Uterus (tissue), 4 donors: ENCODE results near the gene VTCN1. TPM values are rescaled to one million over a fixed set of nuclear protein-coding genes. Genes with fewer than 3 reads are reported as not detected.
A peak's percentile ranks its signal among the peaks of the same experiment; 100 is the strongest.

Experiments
- DNase-seq, 2 donors: peaks; one replicate each; pipeline ENCODE4 v3.0.0-alpha.2; 2019 to 2020
- H3K27ac ChIP-seq, 2 donors: fragments of 200-600 bp; sonication (generic); 1 replicate in 1 of 2; 2 replicates in 1 of 2; pipeline ENCODE4 v1.5.1; 2016 to 2018
- H3K27me3 ChIP-seq, 2 donors: fragments of 200-600 bp; sonication (generic); one replicate each; pipeline ENCODE4 v1.5.1; 2018 to 2019; ENCODE audit warnings: control low read depth in 1 of 2
- H3K36me3 ChIP-seq, 2 donors: fragments of 200-600 bp; sonication (generic); one replicate each; pipeline ENCODE4 v1.5.1; 2019; ENCODE audit warnings: control low read depth in 1 of 2
- H3K4me1 ChIP-seq, 2 donors: fragments of 200-600 bp; sonication (generic); one replicate each; pipeline ENCODE4 v1.5.1; 2018 to 2019; ENCODE audit warnings: control low read depth in 1 of 2
- H3K4me3 ChIP-seq, 2 donors: fragments of 200-600 bp; sonication (generic); 1 replicate in 1 of 2; 2 replicates in 1 of 2; pipeline ENCODE4 v1.5.1; 2018 to 2019; ENCODE audit warnings: mild to moderate bottlenecking in 1 of 2
- H3K9me3 ChIP-seq, 2 donors: fragments of 200-600 bp; sonication (generic); one replicate each; pipeline ENCODE4 v1.5.1; 2019; ENCODE audit warnings: control low read depth in 1 of 2
- POLR2A ChIP-seq, 2 donors: fragments of 450-650 bp; IDR thresholded peaks; one replicate each; pipeline ENCODE4 v1.6.1; 2016; ENCODE audit warnings: antibody characterized with exemption in 2 of 2, mild to moderate bottlenecking in 1 of 2, moderate library complexity in 1 of 2
- intact Hi-C: fragments of 100-400 bp; cut with DNase I; formaldehyde crosslinking; loops from one replicate; pipeline ENCODE4 v1.15.1; 2023; ENCODE audit warnings: low total_unique reads
- total RNA-seq, 4 donors: library from RNA; depleted of rRNA in 3 of 4; stranded (reverse); fragments of >200 nt in 3 of 4; gene quantifications; one replicate each; pipeline versions ENCODE4 v1.1.0 to v1.2.4, GENCODE V29; 2014 to 2023
- TF ChIP-seq, protein P1 (sequence below), 4 experiments: fragments of 200-600 bp in 2 of 4; fragments of 450-650 bp in 2 of 4; sonication (generic) in 2 of 4; IDR thresholded peaks; one replicate each; pipeline ENCODE4 v1.5.1; 2016 to 2019; ENCODE audit warnings: antibody characterized with exemption in 4 of 4, mild to moderate bottlenecking in 2 of 4, moderate library complexity in 1 of 4
- donor health status: DM: yes; HTN: yes; CAD: no.

Gene VTCN1
- total RNA-seq, 4 donors from 2014 or later = 0.64 to 21.5 (median 2.6) TPM; not detected in 1

DNA sequence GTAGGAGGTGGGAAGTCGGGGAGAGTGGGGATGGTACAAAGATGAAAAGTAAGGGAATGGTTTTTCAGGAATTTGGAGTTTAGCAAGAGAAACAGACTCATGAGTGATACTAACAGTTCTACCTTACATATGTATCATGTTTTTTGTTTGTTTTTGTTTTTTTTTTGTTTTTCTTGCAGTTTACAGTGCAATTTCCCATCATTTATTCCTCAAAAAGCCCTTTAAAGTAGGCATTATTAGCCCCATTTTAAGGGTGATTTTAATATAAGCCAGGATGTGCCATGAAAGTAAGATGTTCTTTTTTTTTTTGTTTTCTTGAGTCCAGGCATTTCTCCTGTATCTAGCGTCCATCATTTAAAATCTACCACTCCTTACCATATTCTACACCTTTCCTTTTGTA is 75.4 kb downstream of the VTCN1 start:
- Histone ChIP-seq H3K27ac (no peak overlapping the region), H3K4me3 (no peak overlapping the region)
- intact Hi-C loops = no loop called here

DNA sequence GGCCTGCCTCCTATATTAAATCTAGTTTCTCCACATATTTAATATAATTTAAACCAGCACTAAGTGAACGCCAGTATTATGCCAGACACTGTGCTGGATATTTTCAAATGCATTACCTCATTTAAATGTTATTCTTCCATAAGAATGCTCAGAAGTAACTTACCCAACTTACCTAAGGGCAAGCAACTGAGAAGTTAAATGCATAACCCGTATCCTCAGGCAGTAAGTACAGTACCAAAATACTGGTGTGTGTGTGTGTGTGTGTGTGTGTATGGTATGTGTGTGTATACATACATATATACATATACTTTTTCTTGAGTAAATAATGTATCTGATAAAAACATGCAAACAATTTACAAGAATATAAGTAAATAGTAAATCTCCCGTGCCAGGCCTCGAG is 80.2 kb downstream of the VTCN1 start:
- H3K4me3 ChIP-seq = no peak overlapping the region
- TF ChIP-seq, protein P1, sequence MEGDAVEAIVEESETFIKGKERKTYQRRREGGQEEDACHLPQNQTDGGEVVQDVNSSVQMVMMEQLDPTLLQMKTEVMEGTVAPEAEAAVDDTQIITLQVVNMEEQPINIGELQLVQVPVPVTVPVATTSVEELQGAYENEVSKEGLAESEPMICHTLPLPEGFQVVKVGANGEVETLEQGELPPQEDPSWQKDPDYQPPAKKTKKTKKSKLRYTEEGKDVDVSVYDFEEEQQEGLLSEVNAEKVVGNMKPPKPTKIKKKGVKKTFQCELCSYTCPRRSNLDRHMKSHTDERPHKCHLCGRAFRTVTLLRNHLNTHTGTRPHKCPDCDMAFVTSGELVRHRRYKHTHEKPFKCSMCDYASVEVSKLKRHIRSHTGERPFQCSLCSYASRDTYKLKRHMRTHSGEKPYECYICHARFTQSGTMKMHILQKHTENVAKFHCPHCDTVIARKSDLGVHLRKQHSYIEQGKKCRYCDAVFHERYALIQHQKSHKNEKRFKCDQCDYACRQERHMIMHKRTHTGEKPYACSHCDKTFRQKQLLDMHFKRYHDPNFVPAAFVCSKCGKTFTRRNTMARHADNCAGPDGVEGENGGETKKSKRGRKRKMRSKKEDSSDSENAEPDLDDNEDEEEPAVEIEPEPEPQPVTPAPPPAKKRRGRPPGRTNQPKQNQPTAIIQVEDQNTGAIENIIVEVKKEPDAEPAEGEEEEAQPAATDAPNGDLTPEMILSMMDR (IDR thresholded peaks at IDR 0.05) = no peak
- no peak for TF ChIP-seq POLR2A (IDR thresholded peaks at IDR 0.05)
- H3K4me1 ChIP-seq = no peaks in the 10 kb centered on the region
- no peaks in the 10 kb centered on the region for H3K9me3 ChIP-seq
- H3K27ac ChIP-seq = no peak overlapping the region
- intact Hi-C loops = no loop called here
- no peak for DNase-seq
- H3K27me3 ChIP-seq = no peaks in the 10 kb centered on the region
- no peaks in the 10 kb centered on the region for H3K36me3 ChIP-seq

More for the DNA sequence above, 75.4 kb downstream of the VTCN1 start:
- Histone ChIP-seq H3K36me3 (no peaks in the 10 kb centered on the region), H3K9me3 (no peaks in the 10 kb centered on the region), H3K4me1 (no peaks in the 10 kb centered on the region), H3K27me3 (no peaks in the 10 kb centered on the region)
- DNase-seq = no peak
- TF ChIP-seq POLR2A (IDR thresholded peaks at IDR 0.05) = no peak
- TF ChIP-seq, protein P1 (IDR thresholded peaks at IDR 0.05) = no peak

DNA sequence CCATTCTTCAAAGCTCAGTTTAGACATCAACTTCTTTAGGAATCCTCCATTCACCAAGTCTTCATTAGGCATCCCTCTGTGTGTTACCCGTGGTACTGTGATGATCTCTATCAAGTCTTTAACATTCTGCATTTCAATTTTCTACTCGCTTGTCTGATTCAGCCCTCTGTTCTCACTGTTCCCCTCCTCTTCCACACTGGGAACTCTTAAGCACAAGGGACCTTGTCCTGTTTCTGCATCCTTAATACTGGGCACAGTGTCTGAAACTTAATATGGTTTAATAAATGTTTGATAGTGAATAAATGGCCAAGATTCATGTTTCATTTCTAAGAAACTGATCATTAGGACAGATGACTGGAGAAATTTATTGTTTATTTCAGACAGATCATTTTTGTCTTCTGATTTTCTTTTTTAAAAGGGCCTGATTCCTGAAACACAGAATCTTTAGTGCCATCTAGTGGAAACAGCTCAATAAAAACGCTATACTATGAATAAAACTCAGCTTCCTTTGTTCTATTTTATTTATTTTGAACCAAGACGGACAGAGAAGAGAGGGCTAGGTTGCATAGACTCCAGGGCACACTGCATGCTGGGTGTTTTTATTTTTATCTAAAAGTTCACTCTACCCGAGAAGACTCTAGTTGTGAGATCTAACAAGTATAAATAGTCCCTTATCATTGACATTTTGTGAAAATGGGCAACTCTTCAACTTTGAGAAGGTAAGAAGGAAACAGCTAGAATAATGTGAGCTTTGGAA is 82.2 kb downstream of the VTCN1 start:
- Histone ChIP-seq H3K36me3 (no peaks in the 10 kb centered on the region), H3K9me3 (no peaks in the 10 kb centered on the region)
- intact Hi-C loops = loop anchor here (5.0 kb wide), 1 partner anchor 154 kb away; no protein-coding TSS in a partner anchor

DNA sequence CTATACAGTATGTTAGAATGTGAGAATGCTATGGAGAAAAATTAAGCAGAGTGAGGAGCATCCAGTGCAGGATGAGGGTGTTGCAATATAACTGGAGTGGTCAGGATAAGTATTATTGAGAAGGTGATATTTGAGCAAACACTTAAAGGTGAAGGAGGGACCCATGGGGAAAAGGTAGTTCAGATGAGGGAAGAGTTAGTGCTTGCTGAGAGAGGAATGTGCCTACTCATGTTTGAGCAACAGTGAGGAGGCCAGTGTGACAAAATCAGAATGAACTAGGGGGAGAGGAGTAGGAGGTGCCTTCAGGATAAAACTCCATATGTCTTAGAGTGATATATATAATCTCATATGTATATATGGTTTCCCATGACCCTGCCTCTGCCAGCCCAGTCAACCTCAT is 82.9 kb downstream of the VTCN1 start:
- no peak overlapping the region for H3K4me3 ChIP-seq
- no peaks in the 10 kb centered on the region for H3K9me3 ChIP-seq
- TF ChIP-seq, protein P1 (IDR thresholded peaks at IDR 0.05) = no peak
- no peak for TF ChIP-seq POLR2A (IDR thresholded peaks at IDR 0.05)
- no peaks in the 10 kb centered on the region for H3K4me1 ChIP-seq
- intact Hi-C loops = loop anchor here (5.0 kb wide), 1 partner anchor 155 kb away; no protein-coding TSS in a partner anchor
- H3K36me3 ChIP-seq = no peaks in the 10 kb centered on the region
- no peak for DNase-seq
- H3K27me3 ChIP-seq = no peaks in the 10 kb centered on the region
- peak overlapping the region in 1 of 2 donors; percentile 36 for H3K27ac ChIP-seq

More for the DNA sequence above, 82.2 kb downstream of the VTCN1 start:
- Histone ChIP-seq H3K27ac (peak overlapping the region; percentile 21 to 36), H3K27me3 (no peaks in the 10 kb centered on the region), H3K4me1 (no peaks in the 10 kb centered on the region), H3K4me3 (no peak overlapping the region)
- no peak for TF ChIP-seq POLR2A (IDR thresholded peaks at IDR 0.05)
- TF ChIP-seq, protein P1 (IDR thresholded peaks at IDR 0.05) = peak; percentile 38 to 70 (median 54)
- DNase-seq = no peak

DNA sequence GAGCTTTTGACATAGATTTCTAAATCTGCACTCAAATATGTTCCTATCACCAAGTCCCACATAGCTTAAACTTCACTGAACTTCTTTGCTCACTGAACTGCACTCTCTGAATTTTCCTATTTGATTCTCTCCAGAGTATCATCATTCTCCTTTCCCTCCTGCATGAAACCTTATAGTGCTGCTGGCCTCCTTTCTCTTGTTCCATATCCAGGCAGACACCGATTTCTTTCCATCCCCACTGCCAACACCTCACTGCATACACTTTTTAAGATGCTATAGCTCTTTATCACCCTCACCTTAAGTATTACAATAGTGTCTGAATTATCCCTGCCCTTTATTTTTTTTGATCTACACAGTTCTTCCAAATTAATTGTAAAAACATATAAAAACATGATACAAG is 86.1 kb downstream of the VTCN1 start:
- DNase-seq = no peak
- Histone ChIP-seq H3K36me3 (no peaks in the 10 kb centered on the region), H3K9me3 (no peaks in the 10 kb centered on the region), H3K27ac (no peak overlapping the region), H3K4me1 (no peaks in the 10 kb centered on the region), H3K27me3 (no peaks in the 10 kb centered on the region), H3K4me3 (no peak overlapping the region)
- TF ChIP-seq, protein P1 (IDR thresholded peaks at IDR 0.05) = no peak
- no peak for TF ChIP-seq POLR2A (IDR thresholded peaks at IDR 0.05)
- intact Hi-C loops = loop anchor here (5.0 kb wide), 2 partner anchors 62 to 158 kb away; partner anchors contain the start of gene TTF2
